ENCODE data around the gene ALDH3B1. TPM values are rescaled to one million over a fixed set of nuclear protein-coding genes. Genes with fewer than 3 reads are reported as not detected.

ALDH3B1 gene
- total RNA-seq, 1 experiment from 2014 or later: 18.3 TPM

GRCh38 chr11:68022531-68022930 lies 12.4 kb downstream of the ALDH3B1 start:
- BruUV-seq (replicated peaks): no TSS peak
- Histone ChIP-seq H3K27ac (ENCODE audit: low read length) (no peak overlapping the region), H3K36me3 (ENCODE audit: control insufficient read depth, insufficient read depth, low read length) (no peaks in the 10 kb centered on the region), H3K9me3 (ENCODE audit: control insufficient read depth, insufficient read depth, low read depth, low read length) (no peaks in the 10 kb centered on the region), H3K4me3 (ENCODE audit: low read depth in 2 of 2, low read length in 2 of 2) (no peak overlapping the region), H3K27me3 (ENCODE audit: control insufficient read depth, insufficient read depth, low read length) (no peaks in the 10 kb centered on the region), H3K4me1 (ENCODE audit: control insufficient read depth, insufficient read depth, low read length) (peaks cover 25% of the 10 kb centered on the region)
- in situ Hi-C loops (cut with HindIII; ENCODE audit: low pct_unique_long_range_greater_than_20kb, low sequenced_read_pairs): no loop called here
- no peak for TF ChIP-seq POLR2AphosphoS5 (IDR thresholded peaks at IDR 0.05; ENCODE audit: low read depth, low read length)
- no peak for TF ChIP-seq SIN3A (IDR thresholded peaks at IDR 0.05; ENCODE audit: borderline replicate concordance, insufficient read depth, low read depth, low read length)
- TF ChIP-seq CTCF (IDR thresholded peaks at IDR 0.05): no peak
- no peak for TF ChIP-seq REST (IDR thresholded peaks at IDR 0.05; ENCODE audit: insufficient read depth in 1 of 2, low read depth in 2 of 2, low read length in 1 of 2)
- TF ChIP-seq TCF7L2 (IDR thresholded peaks at IDR 0.05; ENCODE audit: low read depth, low read length): no peak
- POLR2A ChIA-PET: no interaction called here
- intact Hi-C loops (cut with micrococcal nuclease; ENCODE audit: unreplicated experiment): no loop called here
- DNase-seq (ENCODE audit: low read depth, low spot score) (no peak), ATAC-seq (no peak)
- CTCF ChIA-PET: no interaction called here

- DNase-seq (ENCODE audit: low read depth, low spot score) (no peak), ATAC-seq (no peak)
- in situ Hi-C loops (cut with HindIII; ENCODE audit: low pct_unique_long_range_greater_than_20kb, low sequenced_read_pairs): no loop called here
- Histone ChIP-seq H3K4me1 (ENCODE audit: control insufficient read depth, insufficient read depth, low read length) (peaks cover 36% of the 10 kb centered on the region), H3K27me3 (ENCODE audit: control insufficient read depth, insufficient read depth, low read length) (no peaks in the 10 kb centered on the region), H3K4me3 (ENCODE audit: low read depth in 2 of 2, low read length in 2 of 2) (no peak overlapping the region), H3K9me3 (ENCODE audit: control insufficient read depth, insufficient read depth, low read depth, low read length) (no peaks in the 10 kb centered on the region), H3K27ac (ENCODE audit: low read length) (no peak overlapping the region), H3K36me3 (ENCODE audit: control insufficient read depth, insufficient read depth, low read length) (no peaks in the 10 kb centered on the region)
- intact Hi-C loops (cut with micrococcal nuclease; ENCODE audit: unreplicated experiment): no loop called here
- POLR2A ChIA-PET: interaction anchor here (0.7 kb wide), 1 partner anchor 87 kb away, joined by 3 read pairs; no protein-coding TSS in a partner anchor
- TF ChIP-seq CTCF (IDR thresholded peaks at IDR 0.05) (no peak), POLR2AphosphoS5 (IDR thresholded peaks at IDR 0.05; ENCODE audit: low read depth, low read length) (no peak), REST (IDR thresholded peaks at IDR 0.05; ENCODE audit: insufficient read depth in 1 of 2, low read depth in 2 of 2, low read length in 1 of 2) (no peak)
- no TSS peak for BruUV-seq (replicated peaks)
- CTCF ChIA-PET: interaction anchor here (0.7 kb wide), 1 partner anchor 48 kb away, joined by 8 read pairs; no protein-coding TSS in a partner anchor
These were observed 14.4 kb downstream of the ALDH3B1 start for GRCh38 chr11:68024508-68024907.

Data from Panc1 (cell line).